Gastrocnemius medialis (tissue), 4 donors: ENCODE data around the gene NKD1. TPM values are rescaled to one million over a fixed set of nuclear protein-coding genes. Genes with fewer than 3 reads are reported as not detected.

Experiments
- ATAC-seq, 2 donors: fragments of 150-250 bp; one replicate each; pipeline ENCODE4 v1.9.1; 2016
- DNase-seq, 2 donors: peaks; one replicate each; pipeline ENCODE4 v3.0.0-alpha.2; 2019
- H3K27ac ChIP-seq, 4 donors: fragments of 200-600 bp; sonication (generic); 1 replicate in 1 of 4; 2 replicates in 3 of 4; pipeline ENCODE4 v1.5.1; 2016 to 2018; ENCODE audit warnings: mild to moderate bottlenecking in 2 of 4, moderate library complexity in 1 of 4
- H3K27me3 ChIP-seq, 3 donors: fragments of 200-600 bp; sonication (generic) in 2 of 3; 1 replicate in 1 of 3; 2 replicates in 2 of 3; pipeline versions ENCODE4 v1.5.1 to v1.6.0; 2016 to 2019; ENCODE audit warnings: mild to moderate bottlenecking in 1 of 3, moderate library complexity in 1 of 3
- H3K36me3 ChIP-seq, 2 donors: fragments of 200-600 bp; sonication (generic) in 1 of 2; one replicate each; pipeline ENCODE4 v1.5.1; 2017 to 2018
- H3K4me1 ChIP-seq, 2 donors: fragments of 200-600 bp; sonication (generic) in 1 of 2; one replicate each; pipeline ENCODE4 v1.5.1; 2016 to 2017; ENCODE audit warnings: mild to moderate bottlenecking in 2 of 2
- H3K4me3 ChIP-seq, 4 donors: fragments of 200-600 bp; sonication (generic) in 3 of 4; 1 replicate in 1 of 4; 2 replicates in 3 of 4; pipeline ENCODE4 v1.5.1; 2016 to 2019; ENCODE audit warnings: mild to moderate bottlenecking in 2 of 4
- H3K9me3 ChIP-seq, 3 donors: fragments of 200-600 bp; sonication (generic) in 2 of 3; 1 replicate in 1 of 3; 2 replicates in 2 of 3; pipeline ENCODE4 v1.5.1; 2016 to 2019
- CTCF ChIP-seq, 5 experiments: fragments of 450-650 bp in 3 of 5; fragments of 200-600 bp in 2 of 5; sonication (generic) in 2 of 5; IDR thresholded peaks in 4 of 5; conservative IDR thresholded peaks in 1 of 5; 1 replicate in 4 of 5; 2 replicates in 1 of 5; pipeline ENCODE4 v1.5.1; 2016 to 2019; ENCODE audit warnings: antibody characterized with exemption in 5 of 5, mild to moderate bottlenecking in 3 of 5, moderate library complexity in 3 of 5
- POLR2A ChIP-seq, 2 donors: fragments of 450-650 bp; IDR thresholded peaks; one replicate each; pipeline ENCODE4 v1.6.1; 2017; ENCODE audit warnings: antibody characterized with exemption in 2 of 2, mild to moderate bottlenecking in 2 of 2, moderate library complexity in 2 of 2
- in situ Hi-C, 4 donors: fragments of 200-750 bp; cut with MboI; loops; one replicate each; pipeline versions ENCODE4 v1.15.0 to v1.8.0; 2017; ENCODE audit warnings: low sequenced_read_pairs in 4 of 4
- intact Hi-C: fragments of 100-400 bp; cut with DNase I; formaldehyde crosslinking; loops from one replicate; pipeline ENCODE4 v1.15.1; 2023; ENCODE audit warnings: low total_unique reads
- total RNA-seq, 4 donors: library from RNA; depleted of rRNA; stranded (reverse); fragments of >200 nt; gene quantifications; one replicate each; pipeline versions ENCODE4 v1.1.0 to v1.2.3, GENCODE V29; 2016

NKD1 gene
- total RNA-seq, 4 donors from 2014 or later: 0.10 to 0.75 (median 0.19) TPM

DNA sequence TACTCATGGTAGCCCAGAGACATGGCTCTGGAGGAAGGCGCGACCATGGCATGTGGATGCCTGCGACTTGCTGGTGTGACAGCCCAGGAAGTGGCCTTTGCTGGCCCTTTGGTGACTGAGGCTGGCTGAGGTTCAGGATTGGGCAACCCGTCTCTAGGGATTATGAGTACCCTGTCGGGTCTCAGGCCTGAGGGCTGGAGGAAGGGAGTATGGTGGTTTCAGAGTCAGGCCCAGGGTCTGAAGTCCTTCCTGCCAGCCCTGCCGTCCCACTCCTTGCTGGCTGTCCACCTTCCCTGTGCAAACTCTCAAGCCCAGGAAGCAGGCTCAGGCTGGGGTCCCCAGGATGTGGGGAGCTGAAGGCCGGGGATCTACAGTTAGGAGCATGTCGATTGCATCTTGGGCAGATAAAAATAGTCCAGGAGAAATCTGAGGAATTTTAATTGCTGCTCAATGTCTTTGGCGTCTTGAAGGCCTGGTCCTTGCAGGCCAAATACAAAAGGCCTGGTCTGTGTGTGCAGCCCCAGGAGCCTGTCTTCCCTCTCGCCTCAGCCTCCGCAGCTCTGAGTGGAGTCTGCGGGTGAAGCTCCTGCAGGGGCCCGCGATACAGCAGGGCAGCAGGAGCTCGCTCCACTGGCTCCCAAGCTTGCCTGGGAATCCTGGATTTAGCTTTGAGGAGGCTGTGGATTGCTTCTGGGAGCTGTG is 52.5 kb downstream of the NKD1 start:
- Histone ChIP-seq H3K27me3 (no peaks in the 10 kb centered on the region), H3K36me3 (no peaks in the 10 kb centered on the region), H3K27ac (no peak overlapping the region), H3K4me3 (no peak overlapping the region), H3K4me1 (peaks cover 0 to 6% of the 10 kb centered on the region in 2 donors), H3K9me3 (no peaks in the 10 kb centered on the region)
- DNase-seq (no peak), ATAC-seq (no peak)
- TF ChIP-seq CTCF (IDR thresholded peaks at IDR 0.05 in 4 of 5, conservative IDR thresholded peaks at IDR 0.05 in 1 of 5) (no peak), POLR2A (IDR thresholded peaks at IDR 0.05) (no peak)
- intact Hi-C loops (no loop called here), in situ Hi-C loops (no loop called here)

DNA sequence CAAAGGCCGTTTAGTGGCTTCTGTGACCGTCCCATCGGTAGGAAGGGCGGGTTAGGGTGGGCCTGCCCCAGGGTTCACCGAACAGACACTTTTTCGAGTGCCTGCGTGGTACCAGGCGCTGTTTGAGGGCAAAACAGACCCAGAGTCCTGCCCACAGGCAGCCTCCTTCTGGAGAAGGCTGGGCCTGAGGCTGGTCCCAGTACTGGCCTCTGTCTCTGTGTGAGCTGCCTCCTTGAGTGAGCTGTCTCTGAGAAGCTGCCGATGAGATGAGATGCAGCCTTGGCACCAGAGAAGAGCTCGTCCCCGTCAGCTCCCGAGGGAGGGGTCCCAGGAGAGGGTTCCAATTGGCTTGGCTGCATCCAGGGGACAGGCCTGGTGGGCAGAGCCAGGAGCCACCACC is 53.1 kb downstream of the NKD1 start:
- intact Hi-C loops (no loop called here), in situ Hi-C loops (no loop called here)
- Histone ChIP-seq H3K36me3 (no peaks in the 10 kb centered on the region), H3K27me3 (no peaks in the 10 kb centered on the region), H3K9me3 (no peaks in the 10 kb centered on the region), H3K27ac (no peak overlapping the region), H3K4me3 (no peak overlapping the region), H3K4me1 (peaks cover 0 to 6% of the 10 kb centered on the region in 2 donors)
- TF ChIP-seq POLR2A (IDR thresholded peaks at IDR 0.05) (no peak), CTCF (IDR thresholded peaks at IDR 0.05 in 4 of 5, conservative IDR thresholded peaks at IDR 0.05 in 1 of 5) (no peak)
- ATAC-seq (no peak), DNase-seq (no peak)

DNA sequence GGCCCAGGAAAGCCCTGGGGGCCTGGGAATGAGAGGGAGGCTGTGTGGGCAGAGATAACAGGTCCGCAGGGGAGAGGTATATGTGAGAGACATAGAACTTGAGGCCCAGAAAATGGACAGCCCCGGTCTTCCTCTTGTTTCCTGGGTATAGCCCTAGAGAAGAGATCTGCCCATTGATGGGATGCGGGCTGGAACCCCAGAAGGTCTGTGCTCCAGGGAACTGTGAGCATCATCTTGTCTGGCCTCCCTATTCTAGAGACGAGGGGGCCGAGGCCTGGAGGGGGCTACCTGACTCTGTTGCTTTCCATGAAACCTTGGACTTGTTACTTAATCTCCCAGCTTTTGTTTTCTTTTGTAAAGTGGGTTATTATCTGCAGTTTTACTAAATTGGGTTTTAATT is 53.9 kb downstream of the NKD1 start:
- H3K36me3 ChIP-seq: no peaks in the 10 kb centered on the region
- intact Hi-C loops: no loop called here
- H3K27ac ChIP-seq: no peak overlapping the region

GRCh38 chr16:50602531-50603205 is 54.5 kb downstream of the NKD1 start:
- in situ Hi-C loops (no loop called here), intact Hi-C loops (no loop called here)
- H3K4me1 ChIP-seq: peaks cover 0 to 6% of the 10 kb centered on the region in 2 donors
- no peaks in the 10 kb centered on the region for H3K36me3 ChIP-seq
- no peaks in the 10 kb centered on the region for H3K9me3 ChIP-seq
- DNase-seq (no peak), ATAC-seq (no peak)
- no peak overlapping the region for H3K27ac ChIP-seq
- H3K27me3 ChIP-seq: no peaks in the 10 kb centered on the region
- H3K4me3 ChIP-seq: no peak overlapping the region
- TF ChIP-seq CTCF (IDR thresholded peaks at IDR 0.05 in 4 of 5, conservative IDR thresholded peaks at IDR 0.05 in 1 of 5): no peak
- no peak for TF ChIP-seq POLR2A (IDR thresholded peaks at IDR 0.05)

More for the DNA sequence above, 53.9 kb downstream of the NKD1 start:
- ATAC-seq (no peak), DNase-seq (no peak)
- Histone ChIP-seq H3K27me3 (no peaks in the 10 kb centered on the region), H3K9me3 (no peaks in the 10 kb centered on the region), H3K4me1 (peaks cover 0 to 6% of the 10 kb centered on the region in 2 donors), H3K4me3 (no peak overlapping the region)
- TF ChIP-seq POLR2A (IDR thresholded peaks at IDR 0.05): no peak
- TF ChIP-seq CTCF (IDR thresholded peaks at IDR 0.05 in 4 of 5, conservative IDR thresholded peaks at IDR 0.05 in 1 of 5): no peak
- in situ Hi-C loops: no loop called here
